ENCODE measurements around the gene FAM171A2.

The FAM171A2 gene

GRCh38 chr17:44318077-44318892 is 45.4 kb downstream of the FAM171A2 start:
- no peak for DNase-seq

DNA sequence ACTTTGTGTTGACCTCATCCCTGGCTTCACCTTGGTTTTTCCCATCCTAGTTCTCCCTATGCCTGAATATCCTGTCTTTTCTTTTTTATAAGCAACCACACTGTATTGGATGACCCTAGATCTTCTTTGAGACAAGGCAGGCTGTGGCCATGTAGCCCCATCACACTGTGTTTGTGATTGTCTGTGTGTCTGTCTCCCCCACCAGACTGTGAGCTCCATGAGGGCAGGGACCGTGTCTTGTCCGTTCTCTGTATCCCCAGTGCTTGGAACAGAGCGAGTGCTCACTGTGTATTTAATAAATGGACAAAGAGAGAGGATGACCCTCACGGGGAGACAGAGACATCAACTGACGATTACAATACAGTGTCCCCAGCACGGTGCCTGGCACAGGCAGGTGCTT is 46.1 kb downstream of the FAM171A2 start:
- no peak for DNase-seq

GRCh38 chr17:44315760-44316731 is 47.6 kb downstream of the FAM171A2 start:
- DNase-seq: no peak

DNA sequence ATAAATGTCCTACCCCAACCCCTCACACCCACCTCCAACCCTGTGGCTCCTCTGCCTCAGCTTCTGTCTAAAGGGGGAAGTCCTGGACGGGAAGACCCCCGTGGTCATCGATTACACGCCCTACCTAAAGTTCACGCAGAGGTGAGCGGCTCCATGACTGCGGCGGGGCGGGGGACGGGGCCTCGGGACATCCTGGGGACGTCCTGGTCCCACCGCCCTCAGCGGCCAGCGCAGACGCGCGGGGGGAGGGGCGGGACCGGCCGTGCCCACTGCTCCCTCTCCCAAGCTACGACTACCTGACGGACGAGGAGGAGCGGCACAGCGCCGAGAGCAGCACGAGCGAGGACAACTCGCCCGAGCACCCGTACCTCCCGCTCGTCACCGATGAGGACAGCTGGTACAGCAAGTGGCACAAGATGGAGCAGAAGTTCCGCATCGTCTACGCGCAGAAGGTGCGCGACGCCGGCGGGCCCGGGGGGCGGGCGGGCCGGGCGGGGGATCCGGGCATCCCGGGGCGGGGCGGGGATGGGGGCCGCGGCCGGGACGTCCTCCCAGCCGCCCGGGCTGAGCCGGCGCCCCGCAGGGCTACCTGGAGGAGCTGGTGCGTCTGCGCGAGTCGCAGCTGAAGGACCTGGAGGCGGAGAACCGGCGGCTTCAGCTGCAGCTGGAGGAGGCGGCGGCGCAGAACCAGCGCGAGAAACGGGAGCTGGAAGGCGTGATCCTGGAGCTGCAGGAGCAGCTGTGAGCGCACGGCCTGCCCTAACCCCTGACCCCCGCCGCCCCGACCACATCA is 48.6 kb downstream of the FAM171A2 start:
- no peak for DNase-seq

DNA sequence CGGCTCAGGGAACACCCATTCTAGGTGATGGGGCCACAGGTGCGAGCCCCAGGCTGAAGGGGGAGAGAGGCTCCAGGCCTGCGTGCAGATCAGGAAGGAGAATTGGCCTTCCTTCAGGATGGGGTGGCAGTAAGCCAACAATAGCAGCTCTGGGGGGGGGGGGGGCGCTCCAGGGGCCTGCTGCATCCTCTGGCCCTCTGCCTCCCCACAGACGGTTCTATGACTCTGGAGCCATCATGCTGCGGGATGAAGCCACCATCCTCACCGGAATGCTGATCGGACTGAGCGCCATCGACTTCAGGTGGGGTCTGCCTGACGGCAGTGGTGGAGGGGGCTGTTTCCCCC is 49.2 kb downstream of the FAM171A2 start:
- DNase-seq: no peak

GRCh38 chr17:44314031-44314430 is 49.6 kb downstream of the FAM171A2 start:
- no peak for DNase-seq

DNA sequence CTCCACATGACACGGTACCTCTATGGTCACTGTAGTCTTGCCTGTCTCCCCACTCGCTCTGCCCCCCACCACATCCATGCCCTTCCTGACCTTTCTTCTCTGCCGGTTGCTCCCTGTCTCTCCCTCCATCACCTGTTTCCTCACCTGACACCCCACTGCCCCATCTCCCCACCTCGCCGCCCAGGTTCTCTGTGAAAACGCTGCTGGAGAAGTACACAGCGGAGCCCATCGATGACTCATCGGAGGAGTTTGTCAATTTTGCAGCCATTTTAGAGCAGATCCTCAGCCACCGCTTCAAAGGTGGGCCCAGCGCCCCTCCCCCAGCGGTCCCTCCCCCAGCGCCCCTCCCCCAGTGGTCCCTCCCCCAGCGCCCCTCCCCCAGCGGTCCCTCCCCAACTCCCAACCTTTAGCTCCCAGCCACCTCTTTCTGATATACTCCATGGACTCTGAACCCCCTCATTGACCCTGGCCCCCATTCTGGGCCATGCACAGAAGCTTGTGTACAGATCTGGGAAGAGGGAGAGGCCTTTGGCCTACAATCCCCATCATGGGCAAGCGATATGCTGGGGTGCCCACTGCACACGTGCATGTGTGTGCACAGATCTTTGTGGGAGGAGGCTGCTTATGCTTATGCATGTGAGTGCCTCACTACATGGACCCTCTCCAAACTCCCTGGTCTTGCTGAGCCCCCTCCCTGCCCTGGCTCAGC is 51.1 kb downstream of the FAM171A2 start:
- DNase-seq: no peak

- DNase-seq: no peak
Measured at GRCh38 chr17:44311562-44312181, 52.0 kb downstream of the FAM171A2 start.

GRCh38 chr17:44310609-44311376 is 52.9 kb downstream of the FAM171A2 start:
- DNase-seq: no peak

DNA sequence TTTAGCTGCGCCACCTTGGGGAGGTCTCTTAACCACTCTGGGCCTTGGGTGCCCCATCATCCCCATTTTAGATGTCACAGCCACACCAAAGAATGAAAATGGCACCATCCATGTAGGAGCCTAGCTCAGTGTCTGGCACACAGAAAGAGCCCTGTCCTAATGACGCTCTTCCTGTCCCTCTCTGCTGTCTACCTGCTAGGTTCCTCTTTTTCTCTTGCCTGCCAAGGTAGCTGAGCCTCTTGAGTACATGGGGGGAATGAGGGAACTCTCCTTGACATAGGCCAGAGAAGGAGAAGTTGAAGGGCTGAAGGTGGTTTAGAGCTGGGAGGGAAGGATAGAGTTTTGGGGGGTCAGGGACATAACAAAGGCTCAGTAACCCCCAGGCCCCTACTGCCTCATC is 53.5 kb downstream of the FAM171A2 start:
- no peak for DNase-seq

DNA sequence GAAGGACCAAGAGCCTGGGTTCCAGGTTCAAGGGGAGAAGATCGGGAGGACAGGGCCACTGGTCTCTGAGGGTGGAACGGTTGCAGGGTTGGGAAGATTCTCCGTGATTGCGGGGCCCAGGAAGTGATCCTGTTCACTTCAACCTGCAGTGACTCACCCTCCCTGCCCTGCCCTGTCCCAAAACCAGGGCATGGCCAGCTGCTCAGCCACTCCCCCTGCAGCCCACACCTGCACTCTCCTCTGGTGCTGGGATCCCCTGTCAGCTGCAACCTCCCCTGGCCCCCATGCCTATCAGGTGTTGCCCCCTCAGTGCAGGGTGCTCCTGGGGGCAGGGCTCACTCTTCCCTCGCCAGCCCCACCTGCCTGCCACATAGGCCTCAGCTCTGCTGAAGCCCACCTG is 54.2 kb downstream of the FAM171A2 start:
- DNase-seq: no peak

DNA sequence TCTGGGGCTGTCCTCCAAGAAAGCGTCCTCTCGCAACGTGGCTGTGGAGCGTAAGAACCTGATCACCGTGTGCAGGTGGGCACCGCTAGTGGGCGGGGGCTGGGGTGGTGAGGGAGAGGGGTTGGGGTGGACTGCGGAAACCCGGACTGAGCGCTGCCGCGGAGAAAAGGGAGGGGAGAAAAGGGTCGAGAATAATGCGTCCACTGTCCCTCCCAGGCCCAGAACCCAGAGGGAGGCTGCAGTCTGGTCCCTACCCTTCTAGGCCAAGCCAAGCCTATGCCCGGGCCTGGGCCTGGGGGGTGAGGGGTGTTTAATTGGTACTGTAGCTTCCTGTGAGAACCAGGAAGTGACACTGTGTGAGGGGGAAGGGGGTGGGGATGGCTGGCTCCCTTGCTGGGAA is 54.8 kb downstream of the FAM171A2 start:
- no peak for DNase-seq

GRCh38 chr17:44308320-44308818 is 55.3 kb downstream of the FAM171A2 start, which contains the start of gene RUNDC3A:
Gene RUNDC3A, plus strand, starts transcription at chr17:44308601. Its CDS starts 232 bp downstream, at chr17:44308833.
- DNase-seq: peak; percentile 73

DNA sequence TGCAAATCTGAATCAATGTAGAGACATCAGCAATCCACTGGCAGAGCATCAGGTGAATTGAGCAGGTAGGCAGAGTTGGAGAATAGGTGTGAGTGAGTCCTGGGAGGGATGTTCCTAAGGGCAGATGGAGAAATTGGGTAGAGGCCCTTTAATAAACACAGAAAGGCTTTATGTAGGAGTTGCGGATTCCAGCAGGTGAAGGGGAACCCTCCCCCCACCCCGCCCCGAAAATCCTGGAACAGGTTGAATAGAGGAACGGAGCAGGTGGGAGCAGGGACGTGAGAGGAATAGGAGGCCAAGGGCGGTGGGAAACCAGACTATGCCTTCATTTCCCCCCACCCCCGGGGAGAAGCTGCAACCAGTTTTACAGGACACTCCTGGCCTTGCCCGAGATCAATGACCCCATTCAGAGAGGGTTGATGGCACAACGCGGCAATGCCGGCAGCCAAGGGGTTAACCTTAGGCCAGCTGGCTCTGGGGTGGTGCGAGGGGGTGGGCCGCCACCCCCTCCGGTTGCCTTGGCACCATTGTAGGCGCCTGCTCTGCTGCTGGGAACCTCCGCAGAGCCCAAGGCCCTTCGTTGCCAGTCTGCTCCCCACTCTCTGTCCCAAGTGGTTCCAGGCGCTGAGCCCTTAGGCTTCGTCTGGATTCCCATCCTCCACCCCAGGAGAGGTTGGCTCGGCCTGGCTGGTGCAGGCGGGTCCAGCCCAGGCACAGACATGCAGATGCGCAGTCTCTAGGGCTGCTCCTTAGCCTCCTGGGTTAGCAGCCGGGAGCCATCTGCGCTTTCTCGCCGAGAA is 56.1 kb downstream of the FAM171A2 start:
- DNase-seq: peak; percentile 13

DNA sequence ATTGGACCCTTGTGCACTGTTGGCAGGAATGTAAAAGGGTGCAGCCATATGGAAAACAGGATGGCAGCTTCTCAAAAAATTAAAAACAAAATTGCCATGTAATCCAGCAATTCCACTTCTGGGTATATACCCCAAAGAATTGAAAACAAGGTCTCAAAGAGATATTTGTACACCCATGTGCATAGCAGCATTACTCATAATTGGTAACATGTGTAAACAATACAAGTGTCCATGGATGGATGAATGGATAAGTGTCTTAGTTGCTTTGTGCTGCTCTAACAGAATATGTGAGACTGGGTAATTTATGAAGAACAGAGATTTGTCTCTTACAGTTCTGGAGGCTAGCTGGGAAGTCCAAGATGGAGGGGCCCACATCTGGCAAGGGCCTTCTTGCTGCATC is 59.0 kb downstream of the FAM171A2 start:
- no peak for DNase-seq

All from kidney glomerular epithelial cell (primary cell).